HG02840 (cell line): Measurements from ENCODE around the gene USP17L15.
"Not testable (repeated sequence)": the region's sequence is repeated elsewhere in the genome, so short reads cannot be mapped to it uniquely, and the experiment has no call there.

ENCODE experiments used
- ATAC-seq: cut with Tn5 transposase; IDR thresholded peaks from one replicate; pipeline ENCODE4 v1.9.1; 2021; ENCODE audit warnings: mild to moderate bottlenecking, moderate library complexity, moderate number of reproducible peaks; ENCODE audit not compliant: unreplicated experiment, low FRiP score

USP17L15 gene

GRCh38 chr4:9234085-9234484, at the start of gene USP17L15:
TSS of gene USP17L15 (plus strand) at chr4:9234385. CDS start at chr4:9234385, 0 bp downstream.
- ATAC-seq = not testable (repeated sequence)

DNA sequence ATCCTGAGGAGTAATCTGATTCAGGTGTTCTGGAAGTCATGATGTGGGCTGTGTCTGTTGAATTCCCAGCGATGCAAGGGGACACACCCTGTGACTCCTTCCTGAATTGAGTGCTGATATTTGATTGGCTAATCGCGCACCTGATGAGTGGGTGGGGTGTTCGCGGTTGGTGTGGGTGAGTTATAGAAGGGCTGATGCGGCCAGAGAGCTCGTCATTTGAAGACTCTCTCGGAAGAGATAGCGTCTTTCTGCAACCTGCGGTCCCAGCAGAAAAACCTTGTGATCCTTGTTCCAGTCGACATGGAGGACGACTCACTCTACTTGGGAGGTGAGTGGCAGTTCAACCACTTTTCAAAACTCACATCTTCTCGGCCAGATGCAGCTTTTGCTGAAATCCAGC, 23.8 kb upstream of the USP17L15 start, which contains the start of gene USP17L10:
TSS of gene USP17L10 (plus strand) at position 301 of the 400 bp plus-strand sequence. CDS start at position 301, 0 bp downstream.
- not testable (repeated sequence) for ATAC-seq

DNA sequence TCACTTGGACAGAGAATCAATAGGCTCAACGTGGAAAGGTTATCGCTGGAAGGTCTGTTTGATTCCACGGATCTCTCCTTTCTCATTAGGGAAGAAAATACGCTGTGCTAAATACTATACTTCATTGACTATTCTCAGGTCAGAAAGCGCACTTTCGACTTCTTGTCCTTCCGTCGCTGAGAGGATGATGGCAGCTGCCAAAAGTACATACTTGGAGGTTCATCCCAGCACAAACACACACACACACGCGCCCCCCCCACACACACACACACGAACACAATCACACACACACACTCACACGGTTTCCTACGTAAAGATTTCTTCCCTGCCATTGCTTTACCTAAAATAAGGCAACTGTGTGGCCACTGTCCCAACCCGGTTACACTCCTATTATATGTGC, 19.5 kb upstream of the USP17L15 start:
- not testable (repeated sequence) for ATAC-seq

DNA sequence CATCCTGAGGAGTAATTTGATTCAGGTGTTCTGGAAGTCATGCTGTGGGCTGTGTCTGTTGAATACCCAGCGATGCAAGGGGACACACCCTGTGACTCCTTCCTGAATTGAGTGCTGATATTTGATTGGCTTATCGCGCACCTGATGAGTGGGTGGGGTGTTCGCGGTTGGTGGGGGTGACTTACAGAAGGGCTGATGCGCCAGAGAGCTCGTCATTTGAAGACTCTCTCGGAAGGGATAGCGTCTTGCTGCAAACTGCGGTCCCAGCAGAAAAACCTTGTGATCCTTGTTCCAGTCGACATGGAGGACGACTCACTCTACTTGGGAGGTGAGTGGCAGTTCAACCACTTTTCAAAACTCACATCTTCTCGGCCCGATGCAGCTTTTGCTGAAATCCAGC, 19.1 kb upstream of the USP17L15 start, which contains the start of gene USP17L11:
TSS of gene USP17L11 (plus strand) at position 301 of the 400 bp plus-strand sequence. CDS start at position 301, 0 bp downstream.
- ATAC-seq = not testable (repeated sequence)

DNA sequence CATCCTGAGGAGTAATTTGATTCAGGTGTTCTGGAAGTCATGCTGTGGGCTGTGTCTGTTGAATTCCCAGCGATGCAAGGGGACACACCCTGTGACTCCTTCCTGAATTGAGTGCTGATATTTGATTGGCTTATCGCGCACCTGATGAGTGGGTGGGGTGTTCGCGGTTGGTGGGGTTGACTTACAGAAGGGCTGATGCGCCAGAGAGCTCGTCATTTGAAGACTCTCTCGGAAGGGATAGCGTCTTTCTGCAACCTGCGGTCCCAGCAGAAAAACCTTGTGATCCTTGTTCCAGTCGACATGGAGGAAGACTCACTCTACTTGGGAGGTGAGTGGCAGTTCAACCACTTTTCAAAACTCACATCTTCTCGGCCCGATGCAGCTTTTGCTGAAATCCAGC, 14.3 kb upstream of the USP17L15 start, which contains the start of gene USP17L12:
TSS of gene USP17L12 (plus strand) at position 301 of the 400 bp plus-strand sequence. CDS start at position 301, 0 bp downstream.
- not testable (repeated sequence) for ATAC-seq

- ATAC-seq = not testable (repeated sequence)
These were observed 9.6 kb upstream of the USP17L15 start, which contains the start of gene USP17L13 for GRCh38 chr4:9224596-9224995. TSS of gene USP17L13 (plus strand) at chr4:9224896. CDS start at chr4:9224896, 0 bp downstream.

GRCh38 chr4:9230249-9230648, 3.9 kb upstream of the USP17L15 start:
- ATAC-seq = not testable (repeated sequence)

DNA sequence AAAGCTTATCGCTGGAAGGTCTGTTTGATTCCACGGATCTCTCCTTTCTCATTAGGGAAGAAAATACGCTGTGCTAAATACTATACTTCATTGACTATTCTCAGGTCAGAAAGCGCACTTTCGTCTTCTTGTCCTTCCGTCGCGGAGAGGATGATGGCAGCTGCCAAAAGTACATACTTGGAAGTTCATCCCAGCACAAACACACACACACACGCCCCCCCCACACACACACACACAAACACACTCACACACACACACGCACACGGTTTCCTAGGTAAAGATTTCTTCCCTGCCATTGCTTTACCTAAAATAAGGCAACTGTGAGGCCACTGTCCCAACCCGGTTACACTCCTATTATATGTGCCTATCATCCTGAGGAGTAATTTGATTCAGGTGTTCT, 4.3 kb downstream of the USP17L15 start:
- not testable (repeated sequence) for ATAC-seq

DNA sequence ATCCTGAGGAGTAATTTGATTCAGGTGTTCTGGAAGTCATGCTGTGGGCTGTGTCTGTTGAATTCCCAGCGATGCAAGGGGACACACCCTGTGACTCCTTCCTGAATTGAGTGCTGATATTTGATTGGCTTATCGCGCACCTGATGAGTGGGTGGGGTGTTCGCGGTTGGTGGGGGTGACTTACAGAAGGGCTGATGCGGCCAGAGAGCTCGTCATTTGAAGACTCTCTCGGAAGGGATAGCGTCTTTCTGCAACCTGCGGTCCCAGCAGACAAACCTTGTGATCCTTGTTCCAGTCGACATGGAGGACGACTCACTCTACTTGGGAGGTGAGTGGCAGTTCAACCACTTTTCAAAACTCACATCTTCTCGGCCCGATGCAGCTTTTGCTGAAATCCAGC, 9.4 kb downstream of the USP17L15 start, which contains the start of gene USP17L17:
TSS of gene USP17L17 (plus strand) at position 301 of the 400 bp plus-strand sequence. CDS start at position 301, 0 bp downstream.
- ATAC-seq = not testable (repeated sequence)

DNA sequence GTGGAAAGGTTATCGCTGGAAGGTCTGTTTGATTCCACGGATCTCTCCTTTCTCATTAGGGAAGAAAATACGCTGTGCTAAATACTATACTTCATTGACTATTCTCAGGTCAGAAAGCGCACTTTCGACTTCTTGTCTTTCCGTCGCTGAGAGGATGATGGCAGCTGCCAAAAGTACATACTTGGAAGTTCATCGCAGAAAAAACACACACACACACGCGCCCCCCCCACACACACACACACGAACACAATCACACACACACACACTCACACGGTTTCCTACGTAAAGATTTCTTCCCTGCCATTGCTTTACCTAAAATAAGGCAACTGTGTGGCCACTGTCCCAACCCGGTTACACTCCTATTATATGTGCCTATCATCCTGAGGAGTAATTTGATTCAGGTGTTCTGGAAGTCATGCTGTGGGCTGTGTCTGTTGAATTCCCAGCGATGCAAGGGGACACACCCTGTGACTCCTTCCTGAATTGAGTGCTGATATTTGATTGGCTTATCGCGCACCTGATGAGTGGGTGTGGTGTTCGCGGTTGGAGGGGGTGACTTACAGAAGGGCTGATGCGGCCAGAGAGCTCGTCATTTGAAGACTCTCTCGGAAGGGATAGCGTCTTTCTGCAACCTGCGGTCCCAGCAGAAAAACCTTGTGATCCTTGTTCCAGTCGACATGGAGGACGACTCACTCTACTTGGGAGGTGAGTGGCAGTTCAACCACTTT, 13.9 kb downstream of the USP17L15 start, which contains the start of gene USP17L18:
TSS of gene USP17L18 (plus strand) at position 678 of the 728 bp plus-strand sequence. CDS start at position 678, 0 bp downstream.
- not testable (repeated sequence) for ATAC-seq

GRCh38 chr4:9253078-9253477, 18.9 kb downstream of the USP17L15 start, which contains the start of gene USP17L19:
TSS of gene USP17L19 (plus strand) at chr4:9253378. CDS start at chr4:9253378, 0 bp downstream.
- ATAC-seq = not testable (repeated sequence)

GRCh38 chr4:9257824-9258223, 23.6 kb downstream of the USP17L15 start, which contains the start of gene USP17L20:
TSS of gene USP17L20 (plus strand) at chr4:9258124. CDS start at chr4:9258124, 0 bp downstream.
- not testable (repeated sequence) for ATAC-seq

DNA sequence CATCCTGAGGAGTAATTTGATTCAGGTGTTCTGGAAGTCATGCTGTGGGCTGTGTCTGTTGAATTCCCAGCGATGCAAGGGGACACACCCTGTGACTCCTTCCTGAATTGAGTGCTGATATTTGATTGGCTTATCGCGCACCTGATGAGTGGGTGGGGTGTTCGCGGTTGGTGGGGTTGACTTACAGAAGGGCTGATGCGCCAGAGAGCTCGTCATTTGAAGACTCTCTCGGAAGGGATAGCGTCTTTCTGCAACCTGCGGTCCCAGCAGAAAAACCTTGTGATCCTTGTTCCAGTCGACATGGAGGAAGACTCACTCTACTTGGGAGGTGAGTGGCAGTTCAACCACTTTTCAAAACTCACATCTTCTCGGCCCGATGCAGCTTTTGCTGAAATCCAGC, 28.4 kb downstream of the USP17L15 start, which contains the start of gene USP17L21:
TSS of gene USP17L21 (plus strand) at position 301 of the 400 bp plus-strand sequence. CDS start at position 301, 0 bp downstream.
- not testable (repeated sequence) for ATAC-seq

GRCh38 chr4:9267319-9267718, 33.1 kb downstream of the USP17L15 start, which contains the start of gene USP17L22:
TSS of gene USP17L22 (plus strand) at chr4:9267619. CDS start at chr4:9267619, 0 bp downstream.
- ATAC-seq = not testable (repeated sequence)

DNA sequence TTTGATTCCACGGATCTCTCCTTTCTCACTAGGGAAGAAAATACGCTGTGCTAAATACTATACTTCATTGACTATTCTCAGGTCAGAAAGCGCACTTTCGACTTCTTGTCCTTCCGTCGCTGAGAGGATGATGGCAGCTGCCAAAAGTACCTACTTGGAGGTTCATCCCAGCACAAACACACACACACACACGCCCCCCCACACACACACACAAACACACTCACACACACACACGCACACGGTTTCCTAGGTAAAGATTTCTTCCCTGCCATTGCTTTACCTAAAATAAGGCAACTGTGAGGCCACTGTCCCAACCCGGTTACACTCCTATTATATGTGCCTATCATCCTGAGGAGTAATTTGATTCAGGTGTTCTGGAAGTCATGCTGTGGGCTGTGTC, 37.5 kb downstream of the USP17L15 start:
- not testable (repeated sequence) for ATAC-seq
